ENCODE data around the gene CDC42SE2. TPM values are rescaled to one million over a fixed set of nuclear protein-coding genes. Genes with fewer than 3 reads are reported as not detected.

The CDC42SE2 gene
- total RNA-seq, 1 donor from 2014 or later: 27.7 TPM

DNA sequence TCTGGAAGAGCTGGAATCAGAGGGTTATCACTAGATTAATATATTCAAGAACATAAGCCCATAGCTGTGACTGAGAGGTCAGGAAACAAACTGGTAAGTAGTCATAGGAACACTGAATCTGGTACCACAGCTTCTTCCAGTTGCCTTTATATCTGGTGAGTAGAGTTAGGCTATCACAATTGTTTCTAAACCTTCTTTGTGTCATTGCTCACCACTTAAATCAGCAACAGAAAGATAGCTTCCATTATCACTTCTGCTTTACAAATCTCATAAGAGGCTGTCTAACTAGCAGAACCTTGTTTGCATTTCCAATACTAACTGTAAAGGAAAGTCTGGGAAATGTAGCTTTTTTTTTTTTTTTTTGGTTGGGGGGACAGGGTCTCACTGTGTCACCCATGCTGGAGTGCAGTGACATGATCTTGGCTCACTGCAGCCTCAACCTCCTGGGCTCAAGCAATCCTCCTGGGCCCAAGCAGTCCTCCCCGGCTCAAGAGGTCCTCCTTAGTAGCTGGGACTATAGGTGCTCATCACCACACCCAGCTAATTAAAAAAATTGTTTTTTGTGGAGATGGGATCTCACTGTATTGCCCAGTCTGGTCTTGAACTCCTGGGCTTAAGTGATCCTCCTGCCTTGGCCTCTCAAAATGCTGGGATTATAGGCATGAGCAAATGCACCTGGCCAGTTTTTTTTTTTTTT is 22.0 kb downstream of the CDC42SE2 start:
- no peaks in the 10 kb centered on the region for H3K4me1 ChIP-seq (ENCODE audit: control insufficient read depth in 3 of 3, insufficient read depth in 3 of 3, low read length in 3 of 3)
- H3K27ac ChIP-seq (ENCODE audit: low read depth, low read length): no peak overlapping the region
- no peak overlapping the region for H3K4me3 ChIP-seq (ENCODE audit: low read length in 3 of 3)
- H3K27me3 ChIP-seq (ENCODE audit: control insufficient read depth in 3 of 3, insufficient read depth in 3 of 3, low read length in 3 of 3): no peaks in the 10 kb centered on the region
- no peak overlapping the region for H3K9ac ChIP-seq (ENCODE audit: low read depth in 1 of 3, low read length in 3 of 3)
- no peaks in the 10 kb centered on the region for H3K9me3 ChIP-seq (ENCODE audit: control insufficient read depth in 3 of 3, low read length in 3 of 3)
- H3K36me3 ChIP-seq (ENCODE audit: control insufficient read depth in 3 of 3, insufficient read depth in 3 of 3, low read length in 3 of 3): no peaks in the 10 kb centered on the region

GRCh38 chr5:131286400-131286715 is 22.5 kb downstream of the CDC42SE2 start:
- Histone ChIP-seq H3K27me3 (ENCODE audit: control insufficient read depth in 3 of 3, insufficient read depth in 3 of 3, low read length in 3 of 3) (no peaks in the 10 kb centered on the region), H3K27ac (ENCODE audit: low read depth, low read length) (no peak overlapping the region), H3K4me1 (ENCODE audit: control insufficient read depth in 3 of 3, insufficient read depth in 3 of 3, low read length in 3 of 3) (no peaks in the 10 kb centered on the region), H3K9ac (ENCODE audit: low read depth in 1 of 3, low read length in 3 of 3) (no peak overlapping the region), H3K36me3 (ENCODE audit: control insufficient read depth in 3 of 3, insufficient read depth in 3 of 3, low read length in 3 of 3) (no peaks in the 10 kb centered on the region), H3K4me3 (ENCODE audit: low read length in 3 of 3) (no peak overlapping the region), H3K9me3 (ENCODE audit: control insufficient read depth in 3 of 3, low read length in 3 of 3) (no peaks in the 10 kb centered on the region)

DNA sequence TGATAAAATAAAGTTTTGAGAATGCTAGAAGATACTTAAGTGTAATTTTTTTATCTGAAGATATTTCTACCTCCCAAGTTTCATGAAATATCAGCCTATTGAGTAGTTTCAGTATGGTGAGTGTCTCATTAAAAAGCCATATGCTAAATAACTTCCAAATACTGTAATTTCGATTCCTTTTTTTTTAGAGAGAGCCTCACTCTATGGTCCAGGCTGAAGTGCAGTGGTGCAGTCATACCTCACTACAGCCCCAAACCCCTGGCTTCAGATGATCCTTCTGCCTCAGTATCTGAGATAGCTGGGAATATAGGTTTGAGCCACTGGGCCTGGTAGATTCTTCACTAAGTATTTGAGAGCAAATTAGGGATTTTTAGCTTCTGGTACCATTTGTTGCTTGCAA is 24.5 kb downstream of the CDC42SE2 start:
- Histone ChIP-seq H3K9me3 (ENCODE audit: control insufficient read depth in 3 of 3, low read length in 3 of 3) (no peaks in the 10 kb centered on the region), H3K36me3 (ENCODE audit: control insufficient read depth in 3 of 3, insufficient read depth in 3 of 3, low read length in 3 of 3) (no peaks in the 10 kb centered on the region), H3K4me1 (ENCODE audit: control insufficient read depth in 3 of 3, insufficient read depth in 3 of 3, low read length in 3 of 3) (no peaks in the 10 kb centered on the region), H3K27me3 (ENCODE audit: control insufficient read depth in 3 of 3, insufficient read depth in 3 of 3, low read length in 3 of 3) (no peaks in the 10 kb centered on the region), H3K27ac (ENCODE audit: low read depth, low read length) (no peak overlapping the region), H3K4me3 (ENCODE audit: low read length in 3 of 3) (no peak overlapping the region), H3K9ac (ENCODE audit: low read depth in 1 of 3, low read length in 3 of 3) (no peak overlapping the region)

- Histone ChIP-seq H3K27ac (ENCODE audit: low read depth, low read length) (no peak overlapping the region), H3K4me3 (ENCODE audit: low read length in 3 of 3) (no peak overlapping the region), H3K9ac (ENCODE audit: low read depth in 1 of 3, low read length in 3 of 3) (no peak overlapping the region), H3K4me1 (ENCODE audit: control insufficient read depth in 3 of 3, insufficient read depth in 3 of 3, low read length in 3 of 3) (no peaks in the 10 kb centered on the region), H3K27me3 (ENCODE audit: control insufficient read depth in 3 of 3, insufficient read depth in 3 of 3, low read length in 3 of 3) (no peaks in the 10 kb centered on the region), H3K9me3 (ENCODE audit: control insufficient read depth in 3 of 3, low read length in 3 of 3) (no peaks in the 10 kb centered on the region), H3K36me3 (ENCODE audit: control insufficient read depth in 3 of 3, insufficient read depth in 3 of 3, low read length in 3 of 3) (no peaks in the 10 kb centered on the region)
These were observed 25.9 kb downstream of the CDC42SE2 start for GRCh38 chr5:131289738-131290137.

DNA sequence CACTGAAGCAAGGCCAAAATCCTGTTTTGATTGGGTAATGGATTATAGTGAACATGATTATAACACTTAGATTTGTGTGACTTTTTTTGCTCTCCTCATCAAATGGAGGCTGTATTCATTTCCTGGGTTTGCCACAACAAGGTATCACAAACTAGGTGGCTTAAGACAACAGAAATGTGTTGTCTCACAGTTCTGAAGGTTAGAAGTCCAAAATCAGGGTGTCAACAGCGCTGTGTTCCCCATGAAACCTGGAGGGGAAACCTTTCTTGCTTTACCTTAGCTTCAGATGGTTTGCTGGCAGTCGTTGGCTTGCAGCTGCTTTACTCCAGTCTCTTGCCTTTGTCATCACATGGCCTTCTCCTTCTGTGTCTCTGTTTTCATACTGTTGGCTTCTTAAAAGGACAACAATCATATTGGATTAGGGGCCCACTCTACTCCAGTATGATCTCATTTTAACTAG is 32.4 kb downstream of the CDC42SE2 start:
- no peaks in the 10 kb centered on the region for H3K4me1 ChIP-seq (ENCODE audit: control insufficient read depth in 3 of 3, insufficient read depth in 3 of 3, low read length in 3 of 3)
- no peaks in the 10 kb centered on the region for H3K36me3 ChIP-seq (ENCODE audit: control insufficient read depth in 3 of 3, insufficient read depth in 3 of 3, low read length in 3 of 3)
- H3K27me3 ChIP-seq (ENCODE audit: control insufficient read depth in 3 of 3, insufficient read depth in 3 of 3, low read length in 3 of 3): no peaks in the 10 kb centered on the region
- no peak overlapping the region for H3K27ac ChIP-seq (ENCODE audit: low read depth, low read length)
- H3K9ac ChIP-seq (ENCODE audit: low read depth in 1 of 3, low read length in 3 of 3): no peak overlapping the region
- no peaks in the 10 kb centered on the region for H3K9me3 ChIP-seq (ENCODE audit: control insufficient read depth in 3 of 3, low read length in 3 of 3)
- H3K4me3 ChIP-seq (ENCODE audit: low read length in 3 of 3): no peak overlapping the region

GRCh38 chr5:131297886-131298285 is 34.0 kb downstream of the CDC42SE2 start:
- Histone ChIP-seq H3K27ac (ENCODE audit: low read depth, low read length) (no peak overlapping the region), H3K36me3 (ENCODE audit: control insufficient read depth in 3 of 3, insufficient read depth in 3 of 3, low read length in 3 of 3) (no peaks in the 10 kb centered on the region), H3K9ac (ENCODE audit: low read depth in 1 of 3, low read length in 3 of 3) (no peak overlapping the region), H3K27me3 (ENCODE audit: control insufficient read depth in 3 of 3, insufficient read depth in 3 of 3, low read length in 3 of 3) (no peaks in the 10 kb centered on the region), H3K4me3 (ENCODE audit: low read length in 3 of 3) (no peak overlapping the region), H3K9me3 (ENCODE audit: control insufficient read depth in 3 of 3, low read length in 3 of 3) (no peaks in the 10 kb centered on the region), H3K4me1 (ENCODE audit: control insufficient read depth in 3 of 3, insufficient read depth in 3 of 3, low read length in 3 of 3) (no peaks in the 10 kb centered on the region)

- no peaks in the 10 kb centered on the region for H3K9me3 ChIP-seq (ENCODE audit: control insufficient read depth in 3 of 3, low read length in 3 of 3)
- no peaks in the 10 kb centered on the region for H3K36me3 ChIP-seq (ENCODE audit: control insufficient read depth in 3 of 3, insufficient read depth in 3 of 3, low read length in 3 of 3)
- H3K4me1 ChIP-seq (ENCODE audit: control insufficient read depth in 3 of 3, insufficient read depth in 3 of 3, low read length in 3 of 3): no peaks in the 10 kb centered on the region
- no peak overlapping the region for H3K4me3 ChIP-seq (ENCODE audit: low read length in 3 of 3)
- H3K27me3 ChIP-seq (ENCODE audit: control insufficient read depth in 3 of 3, insufficient read depth in 3 of 3, low read length in 3 of 3): no peaks in the 10 kb centered on the region
- H3K27ac ChIP-seq (ENCODE audit: low read depth, low read length): no peak overlapping the region
- no peak overlapping the region for H3K9ac ChIP-seq (ENCODE audit: low read depth in 1 of 3, low read length in 3 of 3)
These were observed 35.6 kb downstream of the CDC42SE2 start for GRCh38 chr5:131299465-131299864.

GRCh38 chr5:131302506-131302905 is 38.7 kb downstream of the CDC42SE2 start:
- Histone ChIP-seq H3K9ac (ENCODE audit: low read depth in 1 of 3, low read length in 3 of 3) (no peak overlapping the region), H3K4me3 (ENCODE audit: low read length in 3 of 3) (no peak overlapping the region), H3K4me1 (ENCODE audit: control insufficient read depth in 3 of 3, insufficient read depth in 3 of 3, low read length in 3 of 3) (no peaks in the 10 kb centered on the region), H3K36me3 (ENCODE audit: control insufficient read depth in 3 of 3, insufficient read depth in 3 of 3, low read length in 3 of 3) (no peaks in the 10 kb centered on the region), H3K27ac (ENCODE audit: low read depth, low read length) (no peak overlapping the region), H3K9me3 (ENCODE audit: control insufficient read depth in 3 of 3, low read length in 3 of 3) (no peaks in the 10 kb centered on the region), H3K27me3 (ENCODE audit: control insufficient read depth in 3 of 3, insufficient read depth in 3 of 3, low read length in 3 of 3) (no peaks in the 10 kb centered on the region)

DNA sequence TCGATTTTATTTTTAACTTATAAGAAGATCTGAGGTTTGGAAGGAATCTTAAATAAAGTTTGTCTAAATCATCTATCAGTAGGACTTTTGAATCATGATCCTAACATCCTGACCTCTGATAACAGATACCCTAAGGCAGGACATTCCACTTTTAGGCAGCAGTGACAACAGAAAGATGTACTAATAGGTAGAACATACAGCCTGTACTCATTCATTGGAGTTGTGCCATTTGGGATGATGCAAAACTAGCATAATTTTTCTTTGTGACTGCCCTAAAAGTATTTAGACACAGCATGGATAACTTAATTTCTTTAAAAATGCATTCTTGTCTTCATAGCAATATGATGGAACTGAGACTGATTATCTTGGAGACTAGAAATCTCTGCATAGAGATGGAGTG is 39.7 kb downstream of the CDC42SE2 start:
- H3K4me1 ChIP-seq (ENCODE audit: control insufficient read depth in 3 of 3, insufficient read depth in 3 of 3, low read length in 3 of 3): no peaks in the 10 kb centered on the region
- no peaks in the 10 kb centered on the region for H3K27me3 ChIP-seq (ENCODE audit: control insufficient read depth in 3 of 3, insufficient read depth in 3 of 3, low read length in 3 of 3)
- H3K9ac ChIP-seq (ENCODE audit: low read depth in 1 of 3, low read length in 3 of 3): no peak overlapping the region
- no peaks in the 10 kb centered on the region for H3K36me3 ChIP-seq (ENCODE audit: control insufficient read depth in 3 of 3, insufficient read depth in 3 of 3, low read length in 3 of 3)
- no peak overlapping the region for H3K4me3 ChIP-seq (ENCODE audit: low read length in 3 of 3)
- no peaks in the 10 kb centered on the region for H3K9me3 ChIP-seq (ENCODE audit: control insufficient read depth in 3 of 3, low read length in 3 of 3)
- no peak overlapping the region for H3K27ac ChIP-seq (ENCODE audit: low read depth, low read length)

- Histone ChIP-seq H3K9ac (ENCODE audit: low read depth in 1 of 3, low read length in 3 of 3) (no peak overlapping the region), H3K9me3 (ENCODE audit: control insufficient read depth in 3 of 3, low read length in 3 of 3) (no peaks in the 10 kb centered on the region), H3K4me1 (ENCODE audit: control insufficient read depth in 3 of 3, insufficient read depth in 3 of 3, low read length in 3 of 3) (no peaks in the 10 kb centered on the region), H3K27me3 (ENCODE audit: control insufficient read depth in 3 of 3, insufficient read depth in 3 of 3, low read length in 3 of 3) (no peaks in the 10 kb centered on the region), H3K27ac (ENCODE audit: low read depth, low read length) (no peak overlapping the region), H3K4me3 (ENCODE audit: low read length in 3 of 3) (no peak overlapping the region), H3K36me3 (ENCODE audit: control insufficient read depth in 3 of 3, insufficient read depth in 3 of 3, low read length in 3 of 3) (no peaks in the 10 kb centered on the region)
These were observed 40.6 kb downstream of the CDC42SE2 start for GRCh38 chr5:131304414-131304813.

Measured in skeletal muscle tissue (tissue), 4 donors.